ENCODE measurements around the gene PRM1. TPM values are rescaled to one million over a fixed set of nuclear protein-coding genes. Genes with fewer than 3 reads are reported as not detected.

Gene PRM1
- polyA plus RNA-seq, 3 donors: not detected

DNA sequence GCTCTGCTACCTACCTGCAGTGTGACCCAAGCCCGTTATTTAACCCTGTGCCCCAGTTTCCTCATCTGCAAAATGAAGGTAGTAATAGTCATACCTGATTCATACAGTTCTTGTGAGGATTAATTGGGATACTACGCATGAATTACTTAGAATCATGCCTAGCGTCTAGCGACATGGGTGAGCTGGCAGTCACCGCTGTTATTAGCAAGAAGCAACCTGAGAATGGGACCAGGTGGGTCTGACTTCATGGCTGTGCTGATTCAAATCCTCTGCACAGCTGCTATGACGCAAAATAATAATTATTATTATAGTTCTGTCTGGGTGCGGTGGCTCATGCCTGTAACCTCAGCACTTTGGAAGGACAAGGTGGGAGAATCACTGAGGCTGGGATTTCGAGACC lies 33.0 kb downstream of the PRM1 start:
- DNase-seq (ENCODE audit: extremely low read depth in 1 of 11, low read depth in 9 of 11, low spot score in 4 of 11): no peak

DNA sequence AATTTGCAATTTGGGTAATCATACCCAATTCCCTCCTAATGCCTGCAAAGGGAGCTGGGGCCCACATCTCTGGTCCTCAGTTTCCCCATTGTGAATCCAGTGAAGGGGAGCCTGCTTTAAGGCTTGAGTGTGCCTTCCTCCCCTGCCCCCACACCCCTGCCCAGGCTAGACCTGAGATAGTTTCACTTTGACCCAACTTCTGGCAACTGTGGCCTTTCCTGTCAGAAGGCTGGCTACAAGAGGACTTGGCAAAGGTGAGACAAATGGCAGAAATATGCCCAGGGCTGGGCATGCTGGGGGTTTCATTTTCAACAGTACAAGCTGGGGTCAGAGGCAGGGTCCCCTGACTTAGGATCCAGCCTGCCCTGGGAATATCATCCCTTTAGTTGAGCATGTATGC lies 35.1 kb downstream of the PRM1 start:
- no peak for DNase-seq (ENCODE audit: extremely low read depth in 1 of 11, low read depth in 9 of 11, low spot score in 4 of 11)

DNA sequence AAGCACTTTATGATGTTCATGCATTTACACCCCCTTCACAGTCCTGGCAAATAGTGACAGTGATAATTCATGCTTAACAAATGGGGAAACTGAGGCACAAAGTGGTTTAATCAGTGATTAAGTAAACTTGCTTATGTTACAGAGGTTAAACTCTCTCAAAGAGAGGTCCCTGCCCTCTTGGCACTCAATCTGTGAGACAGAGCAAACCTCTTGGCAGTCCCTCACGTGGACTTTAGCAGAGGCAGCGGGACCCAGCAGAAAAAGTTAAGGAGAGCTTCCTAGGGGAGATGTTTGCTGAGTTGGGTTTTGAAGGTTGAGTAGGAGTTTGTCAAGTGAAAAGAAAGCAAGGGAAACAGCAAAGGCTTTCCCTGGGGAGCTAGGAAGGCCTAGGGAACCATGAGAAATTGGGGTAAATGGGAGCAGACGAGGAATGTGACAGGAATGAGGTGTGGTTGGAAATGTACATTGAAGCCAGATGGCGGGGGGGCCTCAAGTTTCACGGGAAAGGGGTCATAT lies 35.9 kb downstream of the PRM1 start:
- DNase-seq (ENCODE audit: extremely low read depth in 1 of 11, low read depth in 9 of 11, low spot score in 4 of 11): no peak

DNA sequence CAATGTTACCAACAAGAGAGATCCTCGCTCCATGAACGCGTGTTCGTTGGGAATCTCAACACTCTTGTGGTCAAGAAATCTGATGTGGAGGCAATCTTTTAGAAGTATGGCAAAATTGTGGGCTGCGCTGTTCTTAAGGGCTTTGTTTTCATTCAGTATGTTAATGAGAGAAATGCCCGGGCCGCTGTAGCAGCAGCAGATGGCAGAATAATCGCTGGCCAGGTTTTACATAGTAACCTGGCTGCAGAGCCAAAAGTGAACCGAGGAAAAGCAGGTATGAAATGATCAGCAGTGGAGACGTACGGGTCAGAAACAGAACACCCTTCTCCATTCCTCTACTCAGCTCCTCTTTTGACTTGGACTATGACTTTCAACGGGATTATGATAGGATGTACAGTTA lies 38.5 kb downstream of the PRM1 start:
- no peak for DNase-seq (ENCODE audit: extremely low read depth in 1 of 11, low read depth in 9 of 11, low spot score in 4 of 11)

DNA sequence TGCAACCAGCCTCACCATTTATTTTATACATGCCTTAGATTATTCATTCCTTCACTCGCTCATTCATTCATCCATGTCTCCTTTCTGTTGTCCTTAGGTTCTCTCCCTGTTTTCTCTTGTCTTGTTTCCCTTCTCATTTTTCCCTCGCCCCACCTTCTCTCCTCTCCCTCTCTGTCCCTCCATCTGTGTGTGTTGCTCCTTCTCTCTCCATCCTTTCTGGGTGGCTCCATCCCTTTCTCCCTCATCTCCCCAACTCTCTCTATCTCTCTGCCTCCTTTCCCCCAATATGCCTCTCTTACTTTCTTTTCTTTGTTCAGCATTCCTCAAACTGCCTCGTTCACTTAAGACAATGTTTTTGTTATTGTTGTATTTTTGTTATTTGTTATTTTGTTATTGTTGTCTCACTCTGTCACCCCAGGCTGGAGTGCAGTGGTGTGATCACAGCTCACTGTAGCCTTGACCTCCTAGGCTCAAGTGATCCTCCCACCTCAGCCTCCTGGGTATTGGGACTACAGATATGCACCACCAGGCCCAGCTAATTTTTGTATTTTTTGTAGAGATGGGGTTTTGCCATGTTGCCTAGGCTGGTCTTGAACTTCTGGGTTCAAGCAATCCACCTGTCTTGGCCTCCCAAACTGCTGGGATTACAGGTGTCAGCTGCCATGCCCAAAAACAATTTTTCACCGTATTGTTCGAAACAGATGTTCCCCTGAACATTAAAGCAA lies 39.5 kb downstream of the PRM1 start:
- DNase-seq (ENCODE audit: extremely low read depth in 1 of 11, low read depth in 9 of 11, low spot score in 4 of 11): no peak

DNA sequence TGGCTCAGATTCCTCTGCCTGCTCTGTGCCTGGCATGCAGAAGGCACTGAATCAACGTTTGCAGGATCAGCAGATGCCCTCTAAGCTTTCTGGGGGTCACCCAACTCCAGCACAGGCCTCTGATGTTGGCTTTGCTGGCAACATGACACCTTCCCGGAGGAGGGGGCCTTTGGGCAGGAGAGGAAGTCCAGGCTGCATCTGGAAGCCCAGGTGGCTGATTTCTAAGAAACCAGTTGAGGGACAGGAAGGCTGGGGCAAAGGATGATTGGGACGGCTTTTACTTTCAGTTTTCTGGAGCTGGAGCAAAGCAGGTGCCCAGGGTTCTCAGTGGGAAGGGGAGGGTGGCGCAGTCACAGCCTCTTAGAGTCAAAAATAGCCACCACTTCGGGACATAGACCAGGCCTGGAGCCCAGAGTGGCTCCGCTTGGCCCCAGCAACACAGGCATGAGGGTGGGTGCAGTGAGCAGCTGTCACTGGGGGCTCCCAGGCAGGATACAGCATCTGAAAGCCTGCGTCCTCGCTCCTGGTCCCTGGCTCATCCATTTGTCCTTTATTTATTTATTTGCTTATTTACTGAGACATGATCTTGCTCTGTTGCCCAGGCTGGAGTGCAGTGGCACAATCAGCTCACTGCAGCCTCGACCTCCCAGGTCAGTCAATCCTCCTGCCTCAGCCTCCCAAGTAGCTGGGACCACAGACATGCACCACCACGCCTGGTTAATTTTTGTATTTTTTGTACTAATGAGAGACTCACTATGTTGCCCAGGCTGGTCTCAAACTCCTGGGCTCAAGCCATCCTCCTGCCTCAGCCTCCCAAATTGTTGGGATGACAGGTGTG lies 40.3 kb downstream of the PRM1 start:
- DNase-seq (ENCODE audit: extremely low read depth in 1 of 11, low read depth in 9 of 11, low spot score in 4 of 11): no peak

DNA sequence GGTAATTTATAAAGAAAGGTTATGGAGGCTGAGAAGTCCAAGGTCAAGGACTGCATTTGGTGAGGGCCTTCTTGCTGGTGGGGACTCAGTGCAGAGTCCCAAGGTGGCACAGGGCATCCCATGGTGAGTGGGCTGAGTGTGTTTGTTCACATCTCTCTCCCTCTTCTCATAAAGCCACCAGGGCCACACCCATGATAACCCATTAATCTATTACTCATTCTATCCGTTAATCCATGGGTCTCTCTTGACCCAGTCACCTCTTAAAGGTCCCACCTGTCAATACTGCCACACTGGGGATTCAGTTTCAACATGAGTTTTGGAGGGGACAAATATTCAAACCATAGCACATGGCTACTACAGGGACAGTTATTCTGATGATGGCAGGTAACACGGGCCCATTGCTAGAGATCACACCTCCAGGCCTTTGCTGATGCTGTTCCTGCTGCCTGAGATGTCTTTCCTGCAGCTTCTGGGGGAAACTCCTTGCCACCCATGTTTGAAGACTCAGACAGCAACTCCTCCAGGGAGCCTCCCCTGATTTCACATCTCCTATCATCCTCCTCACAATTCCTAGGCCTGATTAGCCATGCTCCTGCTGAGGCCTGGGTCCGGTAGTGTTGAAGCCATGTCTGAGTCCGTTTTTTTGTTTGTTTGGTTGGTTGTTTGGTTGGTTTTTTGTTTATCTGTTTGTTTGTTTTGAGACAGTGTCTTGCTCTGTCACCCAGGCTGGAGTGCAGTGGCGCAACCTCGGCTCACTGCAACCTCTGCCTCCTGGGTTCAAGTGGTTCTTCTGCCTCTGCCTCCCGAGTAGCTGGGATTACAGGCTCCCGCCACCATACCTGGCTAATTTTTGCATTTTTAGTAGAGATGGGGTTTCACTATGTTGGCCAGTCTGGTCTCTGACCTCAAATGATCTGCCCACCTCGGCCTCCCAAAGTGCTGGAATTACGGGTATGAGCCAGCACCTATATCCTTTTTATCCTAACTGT lies 41.2 kb downstream of the PRM1 start:
- DNase-seq (ENCODE audit: extremely low read depth in 1 of 11, low read depth in 9 of 11, low spot score in 4 of 11): no peak

DNA sequence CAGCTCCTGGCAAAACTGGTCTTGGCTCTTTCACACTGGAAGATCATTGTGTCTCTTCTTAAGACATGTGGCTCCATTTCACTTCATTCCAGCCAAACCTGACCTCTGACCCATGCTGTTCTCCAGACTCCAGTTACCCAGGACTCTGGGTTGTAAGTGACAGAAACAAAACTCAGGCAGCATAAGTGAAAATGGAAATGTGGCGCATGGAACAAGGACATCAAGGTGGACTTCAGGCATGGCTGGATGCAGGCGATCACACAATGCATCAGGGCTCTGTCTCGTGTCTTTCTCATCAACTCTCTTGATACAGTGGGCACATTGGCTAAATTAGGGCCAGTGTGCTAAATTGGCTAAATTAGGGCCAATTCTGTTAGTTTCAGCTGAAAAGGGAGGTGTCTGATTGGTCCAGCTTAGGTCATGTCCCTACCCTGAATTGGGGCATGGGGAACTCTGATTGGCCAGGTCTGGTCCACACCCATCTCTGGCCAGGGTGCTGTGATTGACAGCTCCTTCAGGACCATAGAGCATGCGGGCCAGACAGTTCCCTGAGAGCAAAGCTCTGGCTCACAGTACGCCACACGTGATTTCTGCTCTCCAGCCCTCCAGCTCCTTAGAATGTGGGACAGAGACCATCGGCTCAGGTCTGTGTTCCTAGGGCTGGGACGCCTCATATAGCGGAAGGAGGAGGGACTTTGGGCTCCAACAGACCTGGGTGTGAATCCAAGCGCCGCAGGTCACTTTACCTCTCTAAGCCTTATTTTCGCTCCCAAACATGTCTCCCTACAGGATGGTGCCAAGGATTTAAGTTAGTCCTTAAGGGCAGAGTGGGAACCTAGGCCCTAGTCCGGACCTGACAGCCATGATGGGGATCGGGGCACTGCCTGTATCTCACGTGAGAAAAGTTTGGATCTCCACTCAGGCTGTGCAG lies 42.6 kb downstream of the PRM1 start:
- DNase-seq (ENCODE audit: extremely low read depth in 1 of 11, low read depth in 9 of 11, low spot score in 4 of 11): no peak

DNA sequence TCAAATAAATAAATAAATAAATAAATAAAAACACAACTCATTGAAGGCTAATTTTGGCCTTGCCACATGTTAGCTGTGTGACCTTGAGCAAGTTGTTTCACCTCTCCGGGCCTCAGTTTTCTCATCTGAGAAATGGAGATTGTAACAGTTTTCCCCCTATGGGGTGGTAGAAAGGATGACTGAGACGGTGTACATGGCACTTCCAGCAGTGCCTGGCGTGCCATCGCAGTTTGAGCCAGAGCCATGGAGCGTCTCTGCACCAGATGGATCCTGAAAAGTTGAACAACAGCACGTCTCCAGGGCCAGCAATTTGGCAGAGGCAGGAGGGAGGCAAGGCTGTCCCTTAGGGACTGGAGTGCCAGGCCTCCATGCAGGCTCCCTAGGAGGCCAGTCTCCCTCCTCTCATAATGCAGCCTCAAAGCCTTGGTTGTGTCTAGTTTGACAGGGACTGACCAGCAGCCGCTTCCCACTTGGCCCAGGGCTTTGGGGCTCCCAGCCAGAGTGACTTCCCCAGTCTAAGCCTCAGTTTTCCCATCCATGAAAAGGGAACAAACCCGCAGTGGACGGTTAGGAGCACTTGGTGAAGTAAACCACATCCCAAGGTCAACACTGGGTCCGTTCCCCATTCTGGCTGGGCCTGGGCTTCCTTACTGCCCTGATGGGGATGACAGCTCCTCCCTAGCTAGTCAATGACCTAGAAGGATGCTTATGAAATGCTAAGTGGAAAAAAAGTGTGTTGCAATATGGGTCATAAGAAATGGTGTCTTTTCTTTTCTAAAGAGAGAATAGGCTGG lies 44.5 kb downstream of the PRM1 start:
- DNase-seq (ENCODE audit: extremely low read depth in 1 of 11, low read depth in 9 of 11, low spot score in 4 of 11): no peak

DNA sequence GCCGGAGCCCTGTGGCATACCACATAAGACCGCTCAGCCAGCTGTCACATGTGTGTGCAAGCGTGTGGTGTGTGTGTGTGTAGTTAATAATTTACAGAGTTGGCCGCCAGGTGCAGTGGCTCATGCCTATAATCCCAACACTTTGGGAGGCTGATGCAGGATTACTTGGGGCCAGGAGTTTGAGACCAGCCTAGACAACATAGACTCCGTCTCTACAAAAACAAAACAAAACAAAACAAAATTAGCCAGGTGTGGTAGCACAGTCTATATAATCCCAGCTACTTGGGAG lies 45.5 kb downstream of the PRM1 start:
- no peak for DNase-seq (ENCODE audit: extremely low read depth in 1 of 11, low read depth in 9 of 11, low spot score in 4 of 11)

DNA sequence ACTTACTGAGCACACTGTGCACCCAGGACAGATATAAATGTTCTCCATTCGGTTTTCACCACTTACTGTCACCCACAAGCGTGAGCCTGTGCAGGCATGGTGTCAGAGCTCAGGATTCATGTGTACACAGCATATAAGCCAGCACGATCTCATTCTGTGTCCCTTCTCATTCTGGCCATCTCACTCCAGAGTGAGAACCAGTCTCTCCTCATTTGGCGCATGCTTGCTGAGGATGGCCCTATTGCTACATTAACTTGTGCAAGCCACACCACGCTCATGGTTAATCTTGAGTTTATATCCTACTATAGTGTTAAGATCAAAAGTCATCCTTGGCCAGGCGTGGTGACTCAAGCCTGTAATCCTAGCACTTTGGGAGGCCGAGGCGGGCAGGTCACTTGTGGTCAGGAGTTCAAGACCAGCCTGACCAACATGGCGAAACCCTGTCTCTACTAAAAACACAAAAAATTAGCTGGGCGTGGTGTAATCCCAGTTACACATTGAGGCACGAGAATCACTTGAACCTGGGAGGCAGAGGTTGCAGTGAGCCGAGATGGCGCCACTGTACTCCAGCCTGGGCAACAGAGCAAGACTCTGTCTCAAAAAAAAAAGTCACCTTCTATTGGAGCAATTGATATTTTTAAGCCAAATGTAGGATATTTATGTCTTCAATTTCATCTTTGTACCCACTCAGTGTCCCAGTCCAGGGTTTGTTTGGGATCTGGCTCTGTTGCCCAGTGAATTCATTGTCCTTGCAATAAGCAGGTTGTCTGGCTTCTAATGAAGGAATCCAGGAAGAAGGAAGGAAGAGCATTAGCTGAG lies 46.0 kb downstream of the PRM1 start:
- DNase-seq (ENCODE audit: extremely low read depth in 1 of 11, low read depth in 9 of 11, low spot score in 4 of 11): no peak

DNA sequence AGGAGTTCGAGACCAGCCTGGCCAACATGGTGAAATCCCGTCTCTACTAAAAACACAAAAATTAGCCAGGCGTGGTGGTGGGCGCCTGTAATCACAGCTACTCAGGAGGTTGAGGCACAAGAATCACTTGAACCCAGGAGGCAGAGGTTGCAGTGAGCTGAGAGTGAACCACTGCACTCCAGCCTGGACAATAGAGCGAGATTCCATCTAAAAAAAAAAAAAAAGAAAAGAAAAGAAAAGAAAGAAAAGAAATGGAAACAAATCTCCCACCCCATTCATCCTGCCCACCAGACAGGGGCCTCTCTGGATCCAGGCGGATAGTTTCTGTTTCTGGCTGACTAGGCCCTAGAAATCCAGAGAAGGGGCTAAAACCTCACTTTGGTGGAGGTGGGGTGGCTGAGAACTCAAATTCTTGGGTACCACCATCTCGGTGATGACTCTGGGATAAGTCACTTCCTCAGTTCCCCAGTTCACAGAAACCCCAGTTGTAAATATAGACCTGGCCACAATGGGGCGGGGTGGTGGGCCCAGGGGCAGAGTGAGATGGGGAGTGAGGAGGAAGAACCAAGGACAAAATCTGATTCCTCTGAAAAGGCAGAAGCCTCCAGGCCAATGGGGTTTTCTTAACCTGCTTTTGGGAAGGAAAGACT lies 47.3 kb downstream of the PRM1 start:
- DNase-seq (ENCODE audit: extremely low read depth in 1 of 11, low read depth in 9 of 11, low spot score in 4 of 11): no peak

DNA sequence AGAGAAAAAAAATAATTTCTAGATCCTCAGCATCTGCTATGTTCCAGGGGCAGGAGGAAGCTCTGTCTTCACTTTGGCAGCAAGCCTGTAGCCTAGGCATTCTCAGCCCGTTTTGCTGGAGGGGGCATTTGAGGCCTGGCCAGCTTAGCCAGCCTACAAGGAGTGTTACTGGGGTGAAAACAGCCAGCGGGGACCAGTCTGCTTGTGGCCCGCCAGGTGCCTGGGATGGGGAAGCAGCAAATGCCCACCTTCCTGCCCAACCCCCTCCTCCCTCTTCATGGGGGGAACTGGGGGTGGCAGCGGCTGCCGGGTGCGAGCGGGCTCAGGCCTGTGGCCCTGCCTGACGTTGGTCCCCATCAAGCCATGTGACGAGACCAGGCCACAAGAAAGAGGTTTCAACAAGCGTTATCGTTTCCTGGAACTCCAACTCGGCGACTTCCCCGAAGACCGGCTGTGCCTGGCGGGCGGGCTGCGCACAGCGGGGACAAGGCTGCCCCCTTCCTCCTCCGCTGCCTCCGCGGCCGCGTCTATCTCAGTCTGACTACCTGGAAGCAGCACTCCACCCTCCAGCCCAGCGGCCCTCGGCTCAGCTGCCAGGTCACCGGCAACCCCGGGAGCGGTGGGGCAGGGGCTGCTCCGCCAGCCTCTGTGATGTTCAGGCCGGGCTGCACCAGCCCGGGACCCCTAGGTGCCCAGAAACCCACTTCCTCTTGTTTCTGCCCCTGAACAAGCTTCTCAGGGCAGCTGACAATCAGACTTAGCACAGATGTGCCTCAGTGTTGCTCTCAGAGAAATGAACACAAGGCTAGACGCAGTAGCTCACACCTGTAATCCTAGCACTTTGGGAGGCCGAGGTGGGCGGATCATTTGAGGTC lies 48.0 kb downstream of the PRM1 start:
- no peak for DNase-seq (ENCODE audit: extremely low read depth in 1 of 11, low read depth in 9 of 11, low spot score in 4 of 11)

DNA sequence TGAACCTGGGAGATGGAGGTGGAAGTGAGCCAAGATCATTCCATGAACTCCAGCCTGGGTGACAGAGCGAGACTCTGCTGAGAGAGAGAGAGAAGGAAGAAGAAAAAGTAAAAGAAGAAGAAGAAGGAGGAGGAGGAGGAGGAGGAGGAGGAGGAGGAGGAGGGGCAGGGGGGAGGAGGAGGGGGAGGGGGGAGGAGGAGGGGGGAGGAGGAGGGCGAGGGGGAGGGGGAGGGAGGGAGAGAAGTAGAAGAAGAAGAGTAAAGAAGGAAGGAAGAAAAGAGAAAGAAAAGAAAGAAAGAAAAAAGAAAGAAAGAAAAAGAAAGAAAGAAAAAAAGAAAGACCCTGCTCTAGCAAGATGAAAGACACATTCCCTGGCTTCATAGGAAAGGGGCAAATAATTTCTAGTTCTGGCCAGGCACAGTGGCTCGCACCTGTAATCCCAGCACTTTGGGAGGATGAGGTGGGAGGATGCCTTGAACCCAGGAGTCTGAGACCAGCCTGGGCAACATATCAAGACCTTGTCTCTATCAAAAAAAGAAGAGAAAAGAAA lies 48.8 kb downstream of the PRM1 start:
- no peak for DNase-seq (ENCODE audit: extremely low read depth in 1 of 11, low read depth in 9 of 11, low spot score in 4 of 11)

DNA sequence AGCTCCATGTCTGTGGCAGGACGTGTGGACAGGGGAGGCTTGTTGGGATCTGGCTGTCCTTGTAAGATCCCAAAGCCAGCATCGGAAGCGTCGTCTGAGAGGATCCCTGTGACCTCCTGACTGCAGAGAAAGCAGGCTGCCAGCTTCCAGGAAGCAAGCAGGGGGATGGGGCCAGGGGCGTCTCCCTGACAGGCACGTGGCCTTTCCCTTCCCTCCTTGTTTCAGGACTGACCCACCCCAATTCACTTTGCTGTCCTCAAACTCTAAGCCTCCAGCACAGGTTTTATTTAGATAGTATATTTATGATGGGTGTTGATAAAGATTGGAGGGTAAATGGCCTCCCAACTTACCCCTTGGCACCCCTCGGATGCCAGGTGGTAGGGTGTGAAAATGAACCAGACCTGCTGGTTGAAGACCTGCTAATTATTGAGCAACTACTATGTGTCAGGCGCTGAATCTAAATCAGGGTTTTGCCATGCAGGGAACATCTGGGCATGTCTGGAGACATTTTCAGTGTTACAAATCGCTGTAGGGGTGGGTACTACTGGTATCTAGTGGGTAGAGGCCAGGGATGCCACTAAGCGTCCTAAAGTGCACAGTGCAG lies 49.7 kb downstream of the PRM1 start:
- DNase-seq (ENCODE audit: extremely low read depth in 1 of 11, low read depth in 9 of 11, low spot score in 4 of 11): no peak

Measured in renal cortex interstitium (tissue), 11 donors.